Measurements from ENCODE around the gene NAV3. TPM values are rescaled to one million over a fixed set of nuclear protein-coding genes. Genes with fewer than 3 reads are reported as not detected.

The NAV3 gene
- total RNA-seq, 1 donor from 2014 or later: 43.8 TPM

DNA sequence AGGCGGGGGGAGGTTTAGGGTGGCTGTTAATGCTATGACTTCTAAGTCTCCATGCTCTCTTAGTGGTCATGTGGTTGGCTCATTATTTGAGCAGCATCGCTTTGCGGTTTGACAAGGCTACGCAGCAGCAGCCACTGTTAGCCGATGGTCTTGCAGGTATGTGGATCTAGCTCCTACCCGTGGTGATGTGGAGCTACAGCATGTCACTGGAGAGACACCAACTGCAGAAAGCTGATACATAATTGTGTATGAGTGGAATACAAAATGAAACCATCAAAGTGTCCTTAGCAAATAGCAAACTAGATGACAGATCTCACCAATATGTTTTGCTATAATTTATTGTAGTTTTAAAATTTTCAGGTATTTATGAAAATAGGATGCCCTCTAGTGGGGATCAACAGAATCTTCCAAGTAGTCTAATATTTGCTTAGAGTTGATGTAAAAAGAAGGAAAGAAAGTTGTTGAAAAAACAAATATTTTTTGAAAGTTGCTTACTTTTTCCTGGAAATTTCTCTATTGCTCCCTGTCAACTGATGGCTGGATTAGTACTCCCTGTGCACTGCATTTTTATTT lies 94.9 kb downstream of the NAV3 start:
- peak; percentile 86 for DNase-seq

DNA sequence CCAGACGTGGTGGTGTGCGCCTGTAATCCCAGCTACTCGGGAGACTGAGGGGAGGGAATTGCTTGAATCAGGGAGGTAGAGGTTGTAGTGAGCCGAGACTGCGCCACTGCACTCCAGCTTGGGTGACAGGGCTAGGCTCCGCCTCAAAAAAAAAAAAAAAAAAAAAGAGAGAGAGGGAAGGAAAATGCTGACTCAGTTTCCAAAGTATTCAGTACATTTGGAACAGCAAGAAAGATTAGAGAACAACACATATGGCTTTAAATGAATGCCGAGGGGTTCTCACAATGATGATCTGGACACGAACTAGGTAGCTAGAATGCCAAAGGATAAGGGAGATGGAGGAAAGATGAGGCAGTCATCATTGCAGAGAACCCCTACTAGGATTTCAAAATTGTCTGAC lies 97.4 kb downstream of the NAV3 start:
- no peak for DNase-seq

DNA sequence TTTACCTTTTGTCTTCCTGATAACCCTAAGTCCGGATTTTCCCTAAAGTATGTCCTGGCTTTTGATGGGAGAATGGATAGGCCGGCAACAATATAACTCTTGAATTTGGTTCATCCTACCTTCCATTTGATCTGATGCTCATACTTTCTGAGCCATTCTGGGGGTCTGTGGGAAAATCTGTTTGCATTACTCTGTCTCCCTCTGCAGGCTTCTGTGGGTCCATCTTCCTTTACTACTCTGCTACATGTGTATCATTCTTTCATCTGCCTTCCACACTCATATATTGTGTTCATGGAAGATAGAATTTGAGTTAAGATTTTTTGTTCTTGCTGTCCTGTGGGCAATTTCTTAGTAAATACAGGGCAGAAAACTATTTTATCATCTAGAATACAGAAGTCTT lies 101.5 kb downstream of the NAV3 start:
- DNase-seq: no peak

DNA sequence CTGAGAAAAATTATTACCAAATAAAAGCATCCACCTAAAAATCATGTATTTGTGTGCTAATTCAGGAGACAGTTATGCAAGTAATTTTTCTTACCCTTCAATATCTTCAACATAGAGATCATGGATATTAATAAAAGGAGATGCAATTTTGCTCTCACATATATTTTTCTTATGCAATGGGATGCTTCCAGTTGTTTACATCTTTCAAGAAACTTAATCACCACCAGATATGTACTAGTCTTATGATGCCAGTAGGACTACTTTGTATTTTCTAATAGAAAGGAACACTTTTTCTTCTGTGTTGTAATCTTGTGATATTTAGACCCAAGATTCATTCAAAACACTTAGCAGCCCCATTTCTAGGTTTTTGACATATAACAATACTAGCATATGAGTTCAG lies 107.6 kb downstream of the NAV3 start:
- DNase-seq: peak; percentile 7

DNA sequence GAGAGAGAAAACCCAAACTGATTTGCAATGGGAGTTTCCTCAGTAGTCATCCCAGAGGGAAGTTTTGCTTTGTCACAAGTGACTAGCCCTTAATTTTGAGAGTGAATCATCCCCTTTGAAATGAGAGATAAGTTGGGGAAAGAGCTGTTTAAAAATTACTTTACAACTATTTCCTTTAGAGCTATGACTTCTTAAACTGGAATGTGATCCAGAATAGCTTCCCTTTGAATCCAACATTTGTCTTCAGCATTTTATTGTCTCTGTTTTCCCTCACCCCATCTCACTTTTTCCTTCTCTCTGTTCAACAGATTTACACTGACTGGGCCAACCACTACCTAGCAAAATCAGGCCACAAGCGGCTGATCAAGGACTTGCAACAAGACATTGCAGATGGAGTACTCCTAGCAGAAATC lies 109.3 kb downstream of the NAV3 start:
- peak; percentile 39 for DNase-seq

DNA sequence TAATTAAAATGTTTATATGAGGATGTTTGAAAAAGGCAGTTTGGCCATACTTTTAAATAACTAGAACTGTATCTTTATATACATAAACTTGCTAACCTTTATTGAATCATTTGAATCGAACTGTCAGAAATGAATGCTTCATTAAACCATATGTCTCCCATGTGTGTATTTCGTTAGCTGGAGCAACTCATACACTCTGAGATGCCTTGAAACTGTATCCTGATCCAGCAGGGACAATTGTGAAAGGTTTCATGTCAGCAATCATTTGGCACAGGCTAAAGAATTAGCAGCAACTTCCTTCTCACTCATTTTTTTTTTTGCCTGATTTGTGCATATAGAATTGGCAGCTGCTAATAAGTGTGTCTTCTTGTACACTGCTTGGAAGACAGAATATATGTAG lies 109.9 kb downstream of the NAV3 start:
- DNase-seq: peak; percentile 69

DNA sequence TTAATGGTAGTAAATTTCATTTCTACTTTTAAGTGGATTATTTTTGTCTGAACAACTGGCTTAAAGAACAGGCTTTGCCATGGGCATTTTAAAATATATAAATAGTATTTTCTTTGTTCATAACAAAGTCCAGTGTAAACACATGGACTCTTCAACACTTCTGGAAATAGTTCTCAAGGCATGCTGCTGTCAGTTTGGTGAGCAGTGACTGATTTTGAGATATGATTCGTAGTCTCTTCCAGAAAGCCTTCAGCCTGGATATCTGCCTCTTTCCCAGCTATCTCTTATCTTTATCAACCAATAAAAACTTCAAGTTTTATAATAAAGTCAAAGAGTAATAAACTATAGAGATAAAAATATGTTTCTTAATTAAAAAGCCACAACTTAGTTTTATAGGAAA lies 110.7 kb downstream of the NAV3 start:
- DNase-seq: no peak

DNA sequence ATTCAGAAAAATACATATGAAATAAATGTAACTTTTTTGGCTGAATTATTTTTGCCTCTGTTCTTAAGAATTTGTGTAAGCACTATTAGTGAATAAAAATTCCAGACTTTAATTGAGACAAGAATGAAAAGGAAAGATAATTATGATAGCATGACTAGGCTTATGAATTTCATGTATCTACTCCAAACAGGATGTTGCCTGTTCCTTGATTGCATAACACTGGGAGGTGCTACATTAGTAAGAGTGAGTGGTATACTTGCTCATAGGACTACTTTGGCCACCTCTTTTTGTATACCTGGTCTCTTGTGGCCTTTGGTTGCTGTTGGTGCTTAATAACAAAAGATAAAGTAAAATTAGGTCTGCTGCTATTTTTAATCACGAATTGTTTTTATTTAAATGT lies 112.8 kb downstream of the NAV3 start:
- peak; percentile 38 for DNase-seq

DNA sequence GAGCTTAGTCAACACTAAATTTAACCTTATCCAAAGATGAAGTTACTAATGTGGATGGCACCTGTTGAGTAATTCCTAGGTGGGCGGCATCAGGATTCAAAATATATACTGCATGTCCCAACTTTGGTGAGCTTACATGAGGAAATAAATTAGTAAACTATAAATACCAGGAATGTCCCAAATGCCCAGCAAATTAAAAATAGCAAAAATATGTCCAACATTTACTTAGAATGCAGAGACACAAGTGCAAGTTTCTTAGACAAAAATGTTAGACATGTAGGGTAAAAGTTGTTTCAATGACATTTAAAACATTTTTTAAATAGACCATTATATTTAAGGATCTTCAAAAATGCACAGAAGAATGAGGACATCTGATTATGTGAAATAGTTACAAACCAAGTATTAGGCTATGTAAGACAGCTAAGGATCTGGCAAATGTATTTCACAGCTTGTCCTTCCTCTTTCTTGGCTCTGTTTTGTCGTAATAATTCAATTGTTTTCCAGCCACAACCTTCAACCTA lies 115.9 kb downstream of the NAV3 start:
- DNase-seq: no peak

DNA sequence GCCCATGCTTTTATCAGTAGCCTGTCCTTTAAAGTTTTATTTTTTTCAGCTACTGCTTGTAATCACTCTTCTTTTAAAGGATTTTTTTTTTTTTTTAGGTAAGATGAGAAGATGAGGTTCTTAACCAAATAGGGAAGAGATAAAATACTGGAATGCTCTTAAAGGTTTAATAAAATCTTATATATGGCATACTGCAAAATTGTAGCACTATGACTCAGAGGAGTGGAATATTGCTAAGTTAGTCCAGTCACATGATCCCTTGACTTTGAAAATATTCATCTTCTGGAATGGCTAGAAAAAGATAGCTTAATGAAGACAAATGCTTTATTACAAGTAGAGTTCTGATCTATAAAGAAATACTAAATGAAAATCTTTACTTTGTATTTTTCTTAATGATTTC lies 116.6 kb downstream of the NAV3 start:
- DNase-seq: no peak

DNA sequence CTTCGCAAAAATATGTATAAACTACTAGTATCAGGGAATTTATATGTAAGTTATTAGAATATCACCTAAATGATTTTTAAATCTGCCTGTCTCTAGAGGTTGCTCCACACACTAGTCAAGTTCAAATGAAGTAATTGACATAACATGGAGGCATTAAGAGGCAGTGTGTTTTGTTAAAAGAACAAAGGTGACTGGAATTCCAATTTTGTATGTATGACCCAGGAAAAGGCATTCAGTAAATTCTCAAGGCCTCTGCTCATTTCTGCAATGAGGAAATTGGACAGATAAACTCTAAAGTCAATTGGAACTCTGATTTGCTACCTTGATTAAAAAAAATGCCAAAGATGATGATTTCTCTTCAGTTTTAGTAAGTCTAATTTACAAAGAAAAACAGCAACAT lies 117.1 kb downstream of the NAV3 start:
- no peak for DNase-seq

DNA sequence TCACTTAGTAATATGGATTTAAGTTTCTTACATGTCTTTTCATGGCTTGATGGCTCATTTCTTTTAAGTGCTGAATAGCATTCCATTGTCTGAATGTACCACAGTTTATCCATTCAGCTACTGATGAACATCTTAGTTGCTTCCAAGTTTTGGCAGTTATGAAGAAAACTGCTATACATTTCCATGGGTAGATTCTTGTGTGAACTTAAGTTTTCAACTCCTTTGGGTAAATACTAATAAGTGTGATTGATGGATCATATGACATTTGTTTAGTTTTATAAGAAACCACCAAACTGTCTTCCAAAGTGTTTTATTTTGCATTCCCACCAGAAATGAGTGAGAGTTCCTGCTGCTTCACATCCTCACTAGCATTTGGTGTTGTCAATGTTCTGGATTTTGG lies 119.2 kb downstream of the NAV3 start:
- DNase-seq: no peak

DNA sequence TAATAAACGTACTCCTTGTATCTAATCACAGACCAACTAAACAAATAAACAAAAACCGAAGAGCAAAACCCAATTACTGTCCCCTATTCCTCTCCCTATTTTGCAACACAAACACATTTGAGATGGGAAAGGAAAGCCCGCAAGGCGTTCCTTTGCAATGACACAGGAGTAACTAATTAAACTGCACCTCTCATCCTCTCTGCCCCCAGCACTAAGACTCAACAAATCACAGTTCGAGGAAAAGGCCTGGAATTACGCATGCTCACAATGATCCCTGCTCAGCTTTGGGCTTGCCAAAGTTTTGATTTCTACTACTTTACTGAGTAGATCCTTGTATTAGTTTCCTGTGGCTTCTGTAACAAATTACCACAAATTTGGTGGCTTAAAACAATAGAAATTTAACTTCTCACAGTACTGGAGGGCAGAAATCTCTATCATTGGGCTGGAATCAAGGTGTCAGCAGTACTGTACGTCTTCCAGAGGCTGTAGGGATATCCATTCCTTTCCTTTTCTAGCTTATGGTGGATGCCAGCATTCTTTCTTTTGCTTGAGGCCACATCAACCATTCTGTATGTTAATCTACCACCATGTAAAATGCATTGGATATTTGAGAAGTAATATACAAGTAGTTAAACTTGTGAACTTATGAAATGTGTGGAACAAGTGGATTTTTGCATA lies 123.0 kb downstream of the NAV3 start:
- DNase-seq: no peak

DNA sequence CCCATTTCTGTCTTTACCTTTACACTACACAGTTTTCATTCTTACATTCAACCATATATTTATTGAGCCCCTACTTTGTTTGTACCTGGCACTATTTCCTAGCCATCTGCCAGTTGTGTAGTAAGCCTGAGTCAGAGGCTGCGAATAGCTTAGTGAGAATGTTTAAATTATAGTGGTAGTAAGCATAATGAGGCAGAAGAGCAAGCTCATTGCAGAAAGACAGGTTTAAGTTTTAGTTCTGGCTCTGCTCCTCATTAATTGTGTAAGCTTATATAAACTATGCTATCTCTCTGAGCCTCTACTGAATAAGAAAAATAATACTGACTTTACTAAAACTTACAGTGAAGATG lies 123.5 kb downstream of the NAV3 start:
- no peak for DNase-seq

DNA sequence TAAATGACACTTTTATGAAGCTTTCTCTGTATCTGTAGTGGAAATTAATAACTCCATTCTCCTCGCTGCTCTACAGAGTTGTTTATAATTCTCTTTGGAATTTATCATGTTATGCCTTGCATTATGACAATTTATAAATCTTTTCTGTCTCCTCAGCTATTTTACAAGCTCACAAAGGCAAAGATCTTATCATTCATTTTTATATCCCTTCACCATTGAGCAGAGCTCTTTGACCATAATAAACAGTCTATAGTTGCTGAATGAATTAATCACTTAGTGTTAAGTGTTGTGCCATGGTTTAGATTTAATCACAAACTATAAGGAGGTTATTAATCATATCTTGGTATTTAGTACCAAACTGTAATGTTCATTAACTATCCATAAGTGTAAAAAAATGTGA lies 126.4 kb downstream of the NAV3 start:
- DNase-seq: no peak

DNA sequence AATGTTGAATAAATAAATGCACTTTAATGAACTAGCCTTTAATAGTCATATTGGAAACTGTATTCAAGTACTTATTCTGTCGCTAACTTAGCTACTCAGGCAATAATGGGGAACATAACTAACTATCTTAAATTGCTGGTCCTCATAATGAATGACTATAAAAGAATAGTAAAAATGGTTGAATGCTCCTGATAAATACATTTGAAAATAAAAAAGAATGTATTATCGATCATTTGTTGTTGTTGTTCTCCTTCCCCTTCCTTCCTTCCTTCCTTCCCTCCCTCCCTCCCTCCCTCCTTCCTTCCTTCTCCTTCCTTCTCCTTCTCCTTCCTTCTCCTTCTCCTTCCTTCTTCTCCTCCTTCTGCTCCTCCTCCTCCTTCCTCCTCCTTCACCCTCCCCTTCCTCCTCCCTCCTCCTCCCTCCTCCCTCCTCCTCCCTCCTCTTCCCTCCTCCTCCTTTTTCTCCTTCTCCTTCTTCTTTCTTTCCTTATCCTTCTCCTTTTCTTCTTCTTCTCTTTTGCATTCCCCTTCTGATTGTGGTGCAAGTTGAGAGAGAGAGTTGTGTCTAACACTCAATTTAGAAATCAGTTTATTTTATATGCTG lies 133.0 kb downstream of the NAV3 start:
- DNase-seq: no peak

DNA sequence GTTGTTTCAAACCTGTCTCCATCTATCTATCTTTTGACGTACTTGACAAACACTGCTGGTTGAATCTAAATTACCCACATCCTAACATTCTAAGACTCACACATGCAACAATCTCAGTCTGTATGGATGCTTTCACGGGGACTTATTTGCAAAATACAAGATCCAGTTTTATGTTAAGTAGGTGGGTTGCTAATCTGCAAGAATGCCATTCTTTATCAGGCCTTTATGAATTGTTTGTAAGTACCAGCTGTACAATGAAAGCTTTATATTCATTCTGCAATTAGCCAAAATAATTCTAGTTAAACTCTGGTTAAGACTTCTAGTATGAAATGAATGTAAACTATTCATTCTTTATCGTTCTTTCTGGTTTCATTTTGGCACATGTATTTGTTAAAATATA lies 135.1 kb downstream of the NAV3 start:
- no peak for DNase-seq

DNA sequence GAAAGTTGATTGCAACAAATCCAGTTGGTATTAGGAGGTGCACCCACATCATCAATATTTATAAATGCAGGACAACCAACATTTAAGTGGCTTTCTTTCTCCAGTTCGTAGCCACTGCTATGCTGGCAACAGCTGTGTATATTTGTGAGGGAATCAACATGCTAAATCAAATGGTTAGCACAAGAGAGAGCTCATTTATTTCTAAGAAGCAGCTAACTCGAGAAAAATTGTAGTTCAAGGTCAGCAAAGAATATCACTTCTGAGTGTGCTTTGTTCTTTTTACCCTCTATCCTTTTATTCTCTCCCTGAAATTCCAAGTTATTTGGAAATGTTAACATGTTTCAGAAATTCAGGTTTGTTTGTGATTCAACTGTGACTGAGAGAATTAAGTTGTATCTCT lies 137.3 kb downstream of the NAV3 start:
- DNase-seq: no peak

DNA sequence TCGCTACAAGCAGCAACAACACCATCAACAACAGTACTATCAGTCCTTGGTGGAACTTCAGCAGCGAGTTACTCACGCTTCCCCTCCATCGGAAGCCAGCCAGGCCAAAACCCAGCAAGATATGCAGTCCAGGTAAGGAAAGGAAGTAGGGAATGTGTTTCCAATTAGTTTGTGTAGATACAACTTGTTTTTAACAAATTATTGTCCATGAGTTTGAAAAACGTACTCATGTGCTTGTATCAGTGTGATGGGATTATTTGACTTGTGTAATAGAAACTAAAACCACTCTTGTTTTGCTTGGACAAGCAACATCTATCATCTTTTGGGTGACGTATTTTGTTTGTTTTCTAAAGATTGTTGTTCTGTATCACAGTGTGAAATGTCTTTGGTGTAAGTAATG lies 137.9 kb downstream of the NAV3 start:
- DNase-seq: no peak

DNA sequence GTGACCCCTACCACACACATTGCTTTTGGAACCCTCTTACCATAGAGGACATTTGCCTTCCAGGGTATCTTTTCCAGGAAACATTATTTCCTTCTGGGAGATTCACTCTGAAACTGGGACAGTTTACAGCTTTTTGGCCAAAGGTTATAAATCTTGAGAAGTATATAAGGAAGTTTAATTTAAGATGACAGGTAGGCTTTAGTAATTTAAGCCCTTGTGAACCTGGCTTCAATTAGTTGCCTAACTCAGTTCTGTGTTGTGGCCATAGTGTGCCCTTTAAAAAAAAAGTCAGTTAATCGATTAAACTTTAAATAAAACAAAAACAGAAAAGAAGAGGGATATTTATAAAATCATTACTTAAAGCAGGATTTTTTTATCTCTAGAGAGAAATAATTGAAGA lies 142.9 kb downstream of the NAV3 start:
- peak; percentile 18 for DNase-seq

DNA sequence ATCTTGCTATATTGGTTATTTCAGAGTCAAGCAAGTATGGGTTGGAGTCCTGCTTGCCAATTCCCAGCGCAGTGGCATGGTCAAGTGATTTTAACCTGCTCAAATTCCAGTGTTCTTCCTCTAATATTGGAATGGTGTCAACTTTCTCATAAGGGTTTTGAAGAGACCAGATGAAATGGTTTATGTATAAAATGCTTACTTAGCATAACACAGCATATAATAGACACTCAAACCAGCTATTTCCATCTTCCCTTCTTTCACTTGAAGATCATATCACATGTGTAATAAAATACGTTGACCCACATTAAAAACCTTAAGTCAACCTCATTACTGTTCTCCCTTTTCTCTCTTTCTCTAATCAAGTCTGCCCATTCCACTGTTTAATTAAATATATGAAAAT lies 144.0 kb downstream of the NAV3 start:
- DNase-seq: no peak

DNA sequence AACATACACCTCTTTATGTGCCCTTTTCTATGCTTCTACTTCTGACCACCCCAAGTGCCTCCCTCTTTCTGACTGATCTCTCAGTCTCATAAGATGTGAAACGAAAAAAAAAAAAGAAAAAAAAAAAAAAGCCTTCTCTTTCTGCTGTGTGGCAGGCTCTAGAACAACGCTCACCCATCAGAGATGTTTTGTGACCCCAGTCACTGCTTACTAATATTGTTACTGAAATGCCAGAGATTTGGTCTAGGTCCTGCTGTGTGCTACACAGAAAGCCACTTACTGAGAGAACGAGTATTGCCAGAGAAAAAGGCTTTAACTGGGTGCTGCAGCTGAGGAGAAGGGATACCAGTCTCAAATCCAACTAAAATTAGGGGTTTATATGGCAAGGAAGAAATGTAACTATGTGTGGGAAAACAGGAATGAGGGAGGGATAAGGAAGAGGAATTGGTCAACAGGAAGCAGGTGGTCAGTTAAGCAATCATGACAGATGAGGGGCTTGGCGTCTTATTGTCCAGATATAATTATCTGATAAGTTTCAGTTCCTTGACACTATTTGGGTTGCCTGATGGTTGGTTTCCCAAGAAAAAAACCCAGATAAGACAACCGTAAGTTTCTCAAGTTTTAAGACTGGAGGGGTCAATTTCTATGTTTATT lies 149.0 kb downstream of the NAV3 start:
- no peak for DNase-seq

DNA sequence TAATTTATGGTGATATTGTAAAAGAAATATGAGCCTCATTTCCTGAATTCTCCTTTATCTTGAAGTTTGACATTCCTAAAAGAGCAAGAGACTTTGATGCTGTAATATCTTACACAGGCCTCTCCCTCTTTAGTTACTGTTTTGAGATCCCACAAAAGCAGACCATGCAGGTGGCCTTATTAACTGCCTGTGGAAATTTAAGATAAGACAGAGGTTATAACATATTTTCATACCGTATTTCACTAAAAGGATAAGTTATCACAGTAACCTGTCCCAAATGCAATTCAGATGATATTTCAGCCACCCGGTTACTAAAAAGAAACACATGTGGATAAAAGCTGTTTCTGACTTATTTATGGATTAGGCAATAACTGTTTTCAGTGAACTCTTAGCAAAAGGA lies 150.1 kb downstream of the NAV3 start:
- no peak for DNase-seq

DNA sequence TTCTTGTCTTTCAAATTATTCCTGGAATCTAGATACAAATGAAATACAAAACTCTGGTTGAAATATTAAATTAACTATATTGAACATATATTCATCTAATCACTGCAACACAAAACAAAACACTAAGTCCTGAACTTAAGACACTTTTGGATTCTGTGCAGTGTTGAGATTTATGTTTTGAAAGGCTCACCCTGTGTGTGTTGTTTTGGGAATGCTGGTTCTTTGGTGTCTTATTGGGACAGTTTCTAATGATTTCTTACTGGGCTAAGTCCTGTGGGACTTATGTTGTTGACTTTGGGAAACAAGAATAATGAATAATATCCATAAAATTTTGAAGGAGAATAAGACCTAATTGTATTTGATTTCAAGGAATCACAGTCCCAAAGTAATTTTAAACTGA lies 153.2 kb downstream of the NAV3 start:
- no peak for DNase-seq

All from skin of body (tissue), 2 donors.